Stimulated activated CD4-positive, alpha-beta T cell treated with anti-CD3 and anti-CD28 coated beads, Interleukin-4, amount 100 ng/mL, for 24 hours (primary cell): ENCODE measurements around the gene GNS.
A peak's percentile ranks its signal among the peaks of the same experiment; 100 is the strongest.

Experiments used
- DNase-seq: peaks from one replicate; pipeline ENCODE4 v3.0.0-alpha.2; 2020

Gene GNS

GRCh38 chr12:64671681-64672080, 87.5 kb downstream of the GNS start:
- no peak for DNase-seq

GRCh38 chr12:64670919-64671639, 88.1 kb downstream of the GNS start:
- DNase-seq: peak; percentile 48

GRCh38 chr12:64670019-64670418, 89.2 kb downstream of the GNS start:
- DNase-seq: no peak

DNA sequence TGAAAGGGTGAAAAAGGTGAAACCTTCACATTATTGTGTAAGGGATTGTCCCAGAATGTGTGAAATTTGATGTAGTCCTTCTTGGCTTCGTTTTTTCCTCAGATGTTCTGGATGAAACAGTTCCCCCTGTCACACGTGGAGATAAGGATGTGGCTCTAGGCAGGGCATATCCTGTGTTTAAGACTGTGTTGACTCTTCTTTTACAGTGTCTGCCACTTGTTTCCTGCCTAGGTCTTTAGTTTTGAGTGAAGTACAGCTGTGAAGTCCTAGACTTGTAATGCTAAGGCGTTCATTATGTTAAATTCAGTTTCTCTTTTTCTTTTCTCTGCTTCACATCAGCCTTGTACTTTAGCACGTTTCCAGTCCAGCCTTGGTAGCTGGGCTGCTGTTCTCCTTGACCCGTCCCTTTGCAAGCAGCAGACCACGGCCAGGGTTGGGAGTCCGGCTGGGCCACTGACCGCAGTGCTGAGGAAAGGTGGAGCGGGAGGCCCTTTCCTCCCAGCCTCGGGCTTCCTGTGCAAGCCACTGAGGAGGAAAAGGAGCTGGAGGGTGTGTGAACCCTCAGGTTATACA, 89.8 kb downstream of the GNS start:
- DNase-seq: peak; percentile 41

- DNase-seq: no peak
These were observed 91.4 kb downstream of the GNS start for GRCh38 chr12:64667793-64668192.

DNA sequence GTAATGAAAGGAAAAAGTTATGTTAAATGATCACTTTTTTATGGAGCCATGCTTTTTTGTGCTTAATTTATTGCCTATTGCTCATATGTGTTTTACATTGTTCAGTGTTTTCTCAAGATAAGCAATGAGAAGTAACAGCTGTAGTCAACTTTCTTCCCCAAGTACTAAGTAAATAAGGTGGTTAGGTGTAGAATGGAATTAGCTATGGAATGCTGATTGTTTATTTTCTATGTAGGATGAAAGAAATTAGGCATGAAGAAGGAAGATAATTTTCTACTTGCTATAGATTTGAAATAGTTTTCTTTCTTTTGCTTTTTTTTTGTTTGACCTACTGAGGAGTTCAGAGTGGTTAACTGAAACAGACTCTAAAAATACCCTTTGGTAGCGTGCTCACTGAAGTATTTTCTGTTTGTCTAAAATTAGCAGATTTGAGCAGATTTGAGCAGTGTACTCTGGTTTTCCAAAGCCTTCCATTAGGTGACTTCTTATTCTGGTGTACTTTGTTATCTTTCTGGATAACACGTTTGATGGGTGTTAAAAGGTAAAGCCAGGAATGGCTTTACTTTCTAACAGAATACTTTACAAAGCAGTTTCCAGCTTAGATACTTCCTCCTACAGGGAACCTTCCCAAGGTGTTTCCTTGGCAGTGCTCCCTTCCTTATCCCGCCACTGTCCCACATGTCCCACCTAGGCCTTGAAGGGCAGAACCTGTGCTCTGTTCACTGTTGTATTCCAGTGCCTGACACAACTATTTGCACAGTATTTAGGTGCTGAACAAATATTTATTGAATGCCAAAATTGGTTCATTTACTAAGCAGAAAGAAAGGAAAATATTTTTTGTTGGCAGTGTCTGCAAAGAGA, 92.9 kb downstream of the GNS start:
- DNase-seq: no peak

DNA sequence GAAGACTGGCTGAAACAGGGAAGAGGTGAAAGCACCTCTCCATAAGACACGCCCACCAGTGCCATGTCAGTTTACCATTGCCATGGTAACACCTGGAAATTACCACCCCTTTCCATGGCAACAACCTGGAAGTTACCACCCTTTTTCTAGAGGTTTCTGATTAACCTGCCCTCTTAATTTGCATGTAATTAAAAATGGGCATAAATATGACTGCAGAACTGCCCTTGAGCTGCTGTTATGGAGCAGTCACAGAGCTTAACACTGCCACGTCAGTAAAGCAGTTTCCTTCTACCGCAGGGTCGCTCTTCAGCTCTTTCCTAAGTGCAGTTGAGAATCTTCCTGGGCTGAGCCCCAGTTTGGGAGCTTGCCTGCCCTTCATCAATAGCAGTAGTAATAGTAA, 93.7 kb downstream of the GNS start:
- peak; percentile 54 for DNase-seq
